ENCODE data around the gene PGRMC2.

The PGRMC2 gene

GRCh38 chr4:128305942-128306341, 18.3 kb upstream of the PGRMC2 start:
- H3K79me2 ChIP-seq (ENCODE audit: insufficient read depth, low read depth), result no peaks in the 10 kb centered on the region
- H3K4me3 ChIP-seq (IDR thresholded peaks at IDR 0.05; ENCODE audit: insufficient read depth, low read depth, low read length), result no peak overlapping the region
- no peak overlapping the region for H3K4me2 ChIP-seq
- no peaks in the 10 kb centered on the region for H3K36me3 ChIP-seq (ENCODE audit: insufficient read depth)
- H4K20me1 ChIP-seq (ENCODE audit: insufficient read depth), result no peaks in the 10 kb centered on the region
- no peaks in the 10 kb centered on the region for H3K27me3 ChIP-seq (ENCODE audit: insufficient read depth, low read depth)
- no peak overlapping the region for H3K9ac ChIP-seq
- no peak overlapping the region for H3K27ac ChIP-seq
- H3K4me1 ChIP-seq (ENCODE audit: low read depth, poor library complexity, severe bottlenecking), result peaks cover 6% of the 10 kb centered on the region
- no peak for TF ChIP-seq CTCF (conservative IDR thresholded peaks at IDR 0.05; ENCODE audit: low read depth, low read length)
- no peak overlapping the region for H2AFZ ChIP-seq (ENCODE audit: low read depth)

GRCh38 chr4:128303986-128304385, 16.4 kb upstream of the PGRMC2 start:
- Histone ChIP-seq H3K36me3 (ENCODE audit: insufficient read depth) (no peaks in the 10 kb centered on the region), H3K4me2 (no peak overlapping the region), H3K4me3 (IDR thresholded peaks at IDR 0.05; ENCODE audit: insufficient read depth, low read depth, low read length) (no peak overlapping the region), H2AFZ (ENCODE audit: low read depth) (no peak overlapping the region), H3K79me2 (ENCODE audit: insufficient read depth, low read depth) (no peaks in the 10 kb centered on the region), H3K27me3 (ENCODE audit: insufficient read depth, low read depth) (no peaks in the 10 kb centered on the region), H3K27ac (no peak overlapping the region), H3K9ac (no peak overlapping the region), H4K20me1 (ENCODE audit: insufficient read depth) (no peaks in the 10 kb centered on the region), H3K4me1 (ENCODE audit: low read depth, poor library complexity, severe bottlenecking) (peaks cover 6% of the 10 kb centered on the region)
- no peak for TF ChIP-seq CTCF (conservative IDR thresholded peaks at IDR 0.05; ENCODE audit: low read depth, low read length)

- no peak overlapping the region for H3K9ac ChIP-seq
- no peak overlapping the region for H2AFZ ChIP-seq (ENCODE audit: low read depth)
- peaks cover 6% of the 10 kb centered on the region for H3K4me1 ChIP-seq (ENCODE audit: low read depth, poor library complexity, severe bottlenecking)
- no peak for TF ChIP-seq CTCF (conservative IDR thresholded peaks at IDR 0.05; ENCODE audit: low read depth, low read length)
- no peaks in the 10 kb centered on the region for H3K36me3 ChIP-seq (ENCODE audit: insufficient read depth)
- no peak overlapping the region for H3K4me3 ChIP-seq (IDR thresholded peaks at IDR 0.05; ENCODE audit: insufficient read depth, low read depth, low read length)
- no peak overlapping the region for H3K27ac ChIP-seq
- H3K27me3 ChIP-seq (ENCODE audit: insufficient read depth, low read depth), result no peaks in the 10 kb centered on the region
- H3K79me2 ChIP-seq (ENCODE audit: insufficient read depth, low read depth), result no peaks in the 10 kb centered on the region
- no peak overlapping the region for H3K4me2 ChIP-seq
- H4K20me1 ChIP-seq (ENCODE audit: insufficient read depth), result no peaks in the 10 kb centered on the region
These were observed 15.8 kb upstream of the PGRMC2 start for GRCh38 chr4:128303405-128303785.

- H3K9ac ChIP-seq, result no peak overlapping the region
- no peak for TF ChIP-seq CTCF (conservative IDR thresholded peaks at IDR 0.05; ENCODE audit: low read depth, low read length)
- no peaks in the 10 kb centered on the region for H4K20me1 ChIP-seq (ENCODE audit: insufficient read depth)
- H2AFZ ChIP-seq (ENCODE audit: low read depth), result no peak overlapping the region
- no peak overlapping the region for H3K27ac ChIP-seq
- H3K79me2 ChIP-seq (ENCODE audit: insufficient read depth, low read depth), result no peaks in the 10 kb centered on the region
- H3K4me3 ChIP-seq (IDR thresholded peaks at IDR 0.05; ENCODE audit: insufficient read depth, low read depth, low read length), result no peak overlapping the region
- H3K4me2 ChIP-seq, result no peak overlapping the region
- H3K36me3 ChIP-seq (ENCODE audit: insufficient read depth), result no peaks in the 10 kb centered on the region
- H3K4me1 ChIP-seq (ENCODE audit: low read depth, poor library complexity, severe bottlenecking), result peaks cover 2% of the 10 kb centered on the region
- no peaks in the 10 kb centered on the region for H3K27me3 ChIP-seq (ENCODE audit: insufficient read depth, low read depth)
These were observed 14.4 kb upstream of the PGRMC2 start for GRCh38 chr4:128301979-128302378.

- H3K4me3 ChIP-seq (IDR thresholded peaks at IDR 0.05; ENCODE audit: insufficient read depth, low read depth, low read length), result no peak overlapping the region
- no peak overlapping the region for H3K9ac ChIP-seq
- H3K79me2 ChIP-seq (ENCODE audit: insufficient read depth, low read depth), result no peaks in the 10 kb centered on the region
- H3K4me2 ChIP-seq, result no peak overlapping the region
- no peak overlapping the region for H3K27ac ChIP-seq
- H2AFZ ChIP-seq (ENCODE audit: low read depth), result no peak overlapping the region
- TF ChIP-seq CTCF (conservative IDR thresholded peaks at IDR 0.05; ENCODE audit: low read depth, low read length), result no peak
- H3K4me1 ChIP-seq (ENCODE audit: low read depth, poor library complexity, severe bottlenecking), result no peaks in the 10 kb centered on the region
- H3K27me3 ChIP-seq (ENCODE audit: insufficient read depth, low read depth), result no peaks in the 10 kb centered on the region
- no peaks in the 10 kb centered on the region for H4K20me1 ChIP-seq (ENCODE audit: insufficient read depth)
- no peaks in the 10 kb centered on the region for H3K36me3 ChIP-seq (ENCODE audit: insufficient read depth)
These were observed 12.2 kb upstream of the PGRMC2 start for GRCh38 chr4:128299848-128300247.

Measured in KMS-11 (cell line).